ENCODE measurements around the gene CEL. TPM values are rescaled to one million over a fixed set of nuclear protein-coding genes. Genes with fewer than 3 reads are reported as not detected.
A peak's percentile ranks its signal among the peaks of the same experiment; 100 is the strongest.

CEL gene
- total RNA-seq, 1 donor from 2014 or later: 3.5 TPM

DNA sequence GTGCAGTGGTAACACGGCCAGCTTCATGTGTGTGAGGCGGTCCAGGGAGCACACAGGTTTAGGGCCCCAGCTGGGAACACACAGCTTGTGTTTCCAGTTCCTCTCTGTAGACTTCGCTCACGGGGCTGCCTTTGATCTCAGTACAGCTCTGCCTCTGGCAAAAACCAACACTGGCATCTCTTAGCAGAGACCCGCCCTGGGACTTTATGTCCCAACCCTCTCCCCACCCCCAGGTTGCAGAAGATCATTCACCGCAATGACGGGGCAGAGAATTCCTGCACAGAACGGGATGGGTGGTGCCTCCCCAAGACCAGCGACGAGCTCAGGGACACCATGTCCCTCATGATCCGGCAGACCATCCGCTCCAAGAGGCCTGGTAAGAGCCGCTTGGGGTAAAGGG lies 5.2 kb upstream of the CEL start:
- DNase-seq (ENCODE audit: low read depth, low spot score): no peak
- H3K4me1 Mint-ChIP-seq: peaks cover 22% of the 10 kb centered on the region
- TF ChIP-seq, protein P1, sequence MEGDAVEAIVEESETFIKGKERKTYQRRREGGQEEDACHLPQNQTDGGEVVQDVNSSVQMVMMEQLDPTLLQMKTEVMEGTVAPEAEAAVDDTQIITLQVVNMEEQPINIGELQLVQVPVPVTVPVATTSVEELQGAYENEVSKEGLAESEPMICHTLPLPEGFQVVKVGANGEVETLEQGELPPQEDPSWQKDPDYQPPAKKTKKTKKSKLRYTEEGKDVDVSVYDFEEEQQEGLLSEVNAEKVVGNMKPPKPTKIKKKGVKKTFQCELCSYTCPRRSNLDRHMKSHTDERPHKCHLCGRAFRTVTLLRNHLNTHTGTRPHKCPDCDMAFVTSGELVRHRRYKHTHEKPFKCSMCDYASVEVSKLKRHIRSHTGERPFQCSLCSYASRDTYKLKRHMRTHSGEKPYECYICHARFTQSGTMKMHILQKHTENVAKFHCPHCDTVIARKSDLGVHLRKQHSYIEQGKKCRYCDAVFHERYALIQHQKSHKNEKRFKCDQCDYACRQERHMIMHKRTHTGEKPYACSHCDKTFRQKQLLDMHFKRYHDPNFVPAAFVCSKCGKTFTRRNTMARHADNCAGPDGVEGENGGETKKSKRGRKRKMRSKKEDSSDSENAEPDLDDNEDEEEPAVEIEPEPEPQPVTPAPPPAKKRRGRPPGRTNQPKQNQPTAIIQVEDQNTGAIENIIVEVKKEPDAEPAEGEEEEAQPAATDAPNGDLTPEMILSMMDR (conservative IDR thresholded peaks at IDR 0.05): no peak
- no peaks in the 10 kb centered on the region for H3K27me3 Mint-ChIP-seq (ENCODE audit: low read depth)
- H3K36me3 Mint-ChIP-seq (ENCODE audit: low read depth): no peaks in the 10 kb centered on the region
- H3K27ac Mint-ChIP-seq (ENCODE audit: unreplicated experiment): no peak overlapping the region
- H3K4me3 Mint-ChIP-seq: no peak overlapping the region
- H3K9me3 Mint-ChIP-seq: no peaks in the 10 kb centered on the region

DNA sequence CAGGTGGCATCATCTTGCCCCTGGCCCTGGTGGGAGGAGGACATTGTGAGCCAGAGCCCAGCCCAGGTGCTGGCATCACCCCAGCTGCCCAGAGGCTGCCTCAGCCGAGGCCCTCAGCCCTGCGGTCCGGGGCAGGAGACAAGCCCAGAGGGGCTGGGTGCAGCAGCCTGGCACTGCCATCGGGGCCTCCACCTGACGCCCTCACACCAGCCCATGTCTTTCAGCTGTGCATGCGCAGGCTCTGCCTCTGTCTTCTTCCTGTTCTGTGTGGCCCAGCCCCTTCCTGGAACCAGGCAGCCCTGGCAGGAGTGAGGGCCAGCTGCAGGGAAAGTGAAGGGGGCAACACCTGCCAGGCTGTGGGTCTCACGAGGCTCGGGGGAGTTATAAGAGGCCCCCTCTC lies 4.8 kb upstream of the CEL start:
- TF ChIP-seq, protein P1 (conservative IDR thresholded peaks at IDR 0.05): no peak
- no peaks in the 10 kb centered on the region for H3K9me3 Mint-ChIP-seq
- H3K27ac Mint-ChIP-seq (ENCODE audit: unreplicated experiment): no peak overlapping the region
- no peak overlapping the region for H3K4me3 Mint-ChIP-seq
- no peaks in the 10 kb centered on the region for H3K27me3 Mint-ChIP-seq (ENCODE audit: low read depth)
- H3K36me3 Mint-ChIP-seq (ENCODE audit: low read depth): no peaks in the 10 kb centered on the region
- peaks cover 22% of the 10 kb centered on the region for H3K4me1 Mint-ChIP-seq
- DNase-seq (ENCODE audit: low read depth, low spot score): no peak

DNA sequence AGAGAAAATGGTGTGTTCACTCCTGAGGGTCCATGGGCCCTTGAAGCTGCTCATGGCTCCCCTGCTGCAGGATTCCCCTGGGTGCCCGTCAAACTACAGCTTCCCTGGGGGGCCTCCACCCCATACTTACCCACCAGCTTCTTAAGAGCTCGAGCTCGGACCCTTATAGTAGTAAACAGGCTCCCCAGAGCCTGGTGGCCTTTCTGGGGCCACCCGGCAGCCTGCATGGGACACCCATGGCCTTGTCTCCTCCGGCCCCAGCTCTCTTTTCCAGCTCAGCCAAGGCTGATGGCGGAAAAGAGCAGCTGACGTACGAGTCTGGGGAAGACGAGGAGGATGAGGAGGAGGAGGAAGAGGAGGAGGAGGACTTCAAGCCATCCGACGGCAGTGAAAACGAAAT lies 4.2 kb upstream of the CEL start:
- TF ChIP-seq, protein P1 (conservative IDR thresholded peaks at IDR 0.05): no peak
- H3K27ac Mint-ChIP-seq (ENCODE audit: unreplicated experiment): no peak overlapping the region
- H3K9me3 Mint-ChIP-seq: no peaks in the 10 kb centered on the region
- H3K4me1 Mint-ChIP-seq: peaks cover 22% of the 10 kb centered on the region
- no peaks in the 10 kb centered on the region for H3K27me3 Mint-ChIP-seq (ENCODE audit: low read depth)
- no peaks in the 10 kb centered on the region for H3K36me3 Mint-ChIP-seq (ENCODE audit: low read depth)
- DNase-seq (ENCODE audit: low read depth, low spot score): no peak
- H3K4me3 Mint-ChIP-seq: no peak overlapping the region

DNA sequence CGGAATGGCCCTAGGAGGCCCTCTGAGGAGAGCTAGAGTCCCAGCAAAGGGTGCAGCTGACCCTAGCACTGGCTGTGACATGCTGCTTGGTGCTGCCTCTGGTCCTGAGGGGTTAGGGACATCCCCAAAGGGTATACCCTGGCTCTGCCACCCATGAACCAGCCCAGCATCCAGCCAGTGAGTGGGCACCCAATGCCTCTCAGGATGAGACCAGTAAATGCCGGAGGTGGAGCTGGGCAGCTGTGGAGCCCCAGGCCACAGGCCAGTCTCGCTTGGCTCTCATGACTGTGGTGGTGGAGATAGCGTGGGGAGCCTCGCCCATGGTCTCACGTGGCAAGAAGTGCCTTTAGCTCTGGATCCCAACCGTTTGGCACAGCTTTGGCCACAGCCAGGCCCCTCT lies 3.7 kb upstream of the CEL start:
- DNase-seq (ENCODE audit: low read depth, low spot score): no peak
- Mint-ChIP-seq H3K4me1 (peaks cover 22% of the 10 kb centered on the region), H3K36me3 (ENCODE audit: low read depth) (no peaks in the 10 kb centered on the region), H3K27me3 (ENCODE audit: low read depth) (no peaks in the 10 kb centered on the region), H3K27ac (ENCODE audit: unreplicated experiment) (no peak overlapping the region), H3K4me3 (no peak overlapping the region), H3K9me3 (no peaks in the 10 kb centered on the region)
- TF ChIP-seq, protein P1 (conservative IDR thresholded peaks at IDR 0.05): no peak

DNA sequence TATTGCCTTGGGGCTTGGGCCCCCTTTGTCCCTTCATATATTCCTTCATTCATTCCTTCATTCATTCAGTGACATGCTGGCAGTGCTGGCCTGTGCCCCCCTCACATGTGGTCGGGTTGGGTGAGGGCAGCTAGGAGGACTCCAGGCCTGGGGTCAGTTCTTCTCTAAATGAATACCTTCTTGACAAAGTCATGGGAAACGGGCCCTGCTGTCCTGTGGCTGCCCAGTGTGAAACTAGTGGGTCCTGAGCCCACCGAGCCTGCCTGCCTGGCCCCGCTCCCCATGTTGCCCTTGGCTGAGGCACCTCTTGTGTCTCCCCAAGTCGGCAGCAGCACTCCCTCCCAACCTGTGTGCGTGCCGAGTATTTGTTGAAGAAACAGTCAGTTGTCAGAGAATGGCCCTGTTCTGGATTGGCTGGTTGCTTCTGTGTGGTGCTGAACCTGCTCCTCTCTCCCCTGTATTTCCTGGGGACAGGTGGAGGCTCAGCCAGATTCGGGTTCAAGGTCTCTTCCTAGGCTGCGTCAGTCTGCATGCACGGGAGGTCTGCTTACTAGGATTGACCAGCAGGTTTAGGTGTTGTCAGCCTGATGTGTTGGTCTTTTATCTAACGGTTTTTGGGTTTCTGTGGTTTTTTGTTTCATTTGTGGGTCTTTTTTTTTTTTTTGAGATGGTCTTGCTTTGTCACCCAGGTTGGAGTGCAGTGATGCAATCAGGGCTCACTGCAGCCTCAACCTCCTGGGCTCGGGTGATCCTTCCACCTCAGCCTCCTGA lies 3.0 kb upstream of the CEL start:
- DNase-seq (ENCODE audit: low read depth, low spot score): no peak
- peaks cover 22% of the 10 kb centered on the region for H3K4me1 Mint-ChIP-seq
- H3K27me3 Mint-ChIP-seq (ENCODE audit: low read depth): no peaks in the 10 kb centered on the region
- peak overlapping the region; percentile 27 for H3K27ac Mint-ChIP-seq (ENCODE audit: unreplicated experiment)
- TF ChIP-seq, protein P1 (conservative IDR thresholded peaks at IDR 0.05): no peak
- H3K4me3 Mint-ChIP-seq: no peak overlapping the region
- H3K36me3 Mint-ChIP-seq (ENCODE audit: low read depth): no peaks in the 10 kb centered on the region
- H3K9me3 Mint-ChIP-seq: no peaks in the 10 kb centered on the region

Measured in neural crest cell (in vitro differentiated cells).